HG03108 (cell line): ENCODE data around the gene SWT1.

Experiments
- ATAC-seq: cut with Tn5 transposase; IDR thresholded peaks from one replicate; pipeline ENCODE4 v1.9.1; 2021; ENCODE audit warnings: moderate library complexity; ENCODE audit not compliant: unreplicated experiment

The SWT1 gene, protein sequence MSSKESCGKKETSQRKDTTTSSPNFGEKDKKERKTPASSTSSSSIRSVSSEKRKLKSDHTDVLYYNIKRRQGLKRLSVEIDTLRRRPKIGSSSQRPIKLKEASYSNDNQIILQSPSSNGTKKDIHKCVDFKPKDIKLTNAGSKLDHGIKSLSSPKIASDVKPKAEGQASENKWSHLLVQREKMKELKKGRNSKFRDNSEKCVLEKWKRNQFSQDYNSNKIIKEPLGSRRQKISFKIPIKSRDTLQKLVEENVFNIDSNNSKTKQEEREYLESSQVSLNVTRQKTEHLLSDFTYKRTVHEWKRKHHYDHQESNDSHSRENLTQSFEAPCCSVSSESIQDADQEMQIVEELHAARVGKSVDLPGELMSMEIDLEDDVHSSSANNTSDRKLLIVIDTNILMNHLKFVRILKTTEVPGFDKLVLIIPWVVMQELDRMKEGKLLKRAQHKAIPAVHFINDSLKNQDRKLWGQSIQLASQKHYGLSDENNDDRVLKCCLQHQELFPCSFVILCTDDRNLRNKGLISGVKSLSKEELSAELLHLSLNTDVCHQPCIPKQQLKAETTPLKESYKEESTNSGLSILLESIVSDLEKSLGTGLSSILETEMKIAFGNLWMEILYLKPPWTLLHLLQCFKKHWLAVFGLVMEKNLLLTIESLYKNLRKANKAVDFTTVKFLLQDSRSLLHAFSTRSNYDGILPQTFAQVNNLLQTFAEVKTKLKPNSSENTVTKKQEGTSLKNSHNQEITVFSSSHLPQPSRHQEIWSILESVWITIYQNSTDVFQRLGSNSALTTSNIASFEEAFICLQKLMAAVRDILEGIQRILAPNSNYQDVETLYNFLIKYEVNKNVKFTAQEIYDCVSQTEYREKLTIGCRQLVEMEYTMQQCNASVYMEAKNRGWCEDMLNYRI

DNA sequence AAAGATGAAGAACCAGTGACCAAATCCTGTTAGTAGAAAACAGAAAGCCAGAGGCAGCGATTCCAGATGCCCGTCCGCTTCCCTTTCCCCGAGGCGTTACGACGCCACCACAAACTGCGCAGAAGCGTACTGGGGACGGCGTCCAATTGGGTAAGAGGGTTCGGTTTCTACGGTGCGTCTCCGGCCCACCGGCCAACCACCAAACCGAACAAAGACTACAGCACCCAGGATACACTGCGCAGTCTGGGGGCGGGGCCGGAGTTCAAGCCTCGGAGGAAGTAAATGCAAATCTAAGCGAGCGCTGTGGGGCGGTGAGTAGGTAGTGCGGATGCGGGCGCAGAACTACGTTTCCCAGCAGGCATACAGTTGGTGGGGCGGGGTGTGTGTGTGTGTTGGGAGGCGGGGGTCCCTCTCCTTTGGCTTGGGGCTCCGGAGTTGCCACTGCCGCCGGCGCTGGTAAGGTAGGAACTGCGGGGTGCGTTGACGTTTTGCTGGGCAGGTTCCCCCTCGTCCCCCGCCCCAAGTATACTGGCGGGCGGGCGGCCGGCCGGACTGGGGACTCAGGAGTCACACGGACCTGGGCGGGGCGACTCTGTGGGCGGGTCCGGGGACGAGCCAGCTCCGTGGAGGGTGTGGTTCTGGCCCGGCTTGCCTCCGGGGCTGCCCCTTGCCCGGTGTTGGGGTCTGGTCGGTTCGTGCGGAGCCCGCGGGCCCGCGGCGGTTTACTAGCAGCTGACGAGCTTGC is at the start of gene SWT1, which contains the start of gene TRMT1L:
Gene SWT1, plus strand, starts transcription at position 314 of the 745 bp plus-strand sequence. CDS start 3,675 bp downstream, outside the sequence.
Gene TRMT1L, minus strand, starts transcription at position 100 of the 745 bp plus-strand sequence. CDS start 241 bp downstream, outside the sequence.
- ATAC-seq, result peak; percentile 92

- ATAC-seq, result no peak
Measured at GRCh38 chr1:185108321-185108720, 48.6 kb upstream of the SWT1 start.

- no peak for ATAC-seq
Measured at GRCh38 chr1:185110145-185110544, 46.8 kb upstream of the SWT1 start.

GRCh38 chr1:185111873-185112272 is 45.1 kb upstream of the SWT1 start:
- no peak for ATAC-seq

GRCh38 chr1:185112356-185112755 is 44.6 kb upstream of the SWT1 start:
- ATAC-seq, result no peak

- ATAC-seq, result no peak
Measured at GRCh38 chr1:185129708-185130107, 27.3 kb upstream of the SWT1 start.

- no peak for ATAC-seq
Measured at GRCh38 chr1:185132534-185132933, 24.4 kb upstream of the SWT1 start.

GRCh38 chr1:185137896-185138545 is 18.9 kb upstream of the SWT1 start:
- no peak for ATAC-seq

- no peak for ATAC-seq
Measured at GRCh38 chr1:185139246-185139645, 17.7 kb upstream of the SWT1 start.

DNA sequence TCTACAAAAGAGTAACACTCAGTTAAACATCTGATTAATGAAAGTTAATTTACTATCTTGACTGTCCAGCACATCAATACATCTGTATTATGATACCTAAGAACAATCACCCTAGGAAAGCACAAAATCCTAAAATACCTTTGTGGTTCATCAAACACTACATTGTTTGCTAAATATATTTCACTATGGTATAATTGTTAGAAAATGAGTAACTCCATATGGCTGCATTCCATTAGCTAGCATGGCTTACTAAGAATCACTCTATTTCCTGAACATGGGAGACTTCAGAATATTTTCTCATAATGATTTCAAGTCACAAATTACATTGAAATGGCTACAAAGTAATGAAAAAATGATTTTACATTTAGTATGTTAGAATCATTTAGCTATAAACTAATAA is 12.7 kb upstream of the SWT1 start:
- ATAC-seq, result no peak

- no peak for ATAC-seq
Measured at GRCh38 chr1:185151215-185151614, 5.8 kb upstream of the SWT1 start.

DNA sequence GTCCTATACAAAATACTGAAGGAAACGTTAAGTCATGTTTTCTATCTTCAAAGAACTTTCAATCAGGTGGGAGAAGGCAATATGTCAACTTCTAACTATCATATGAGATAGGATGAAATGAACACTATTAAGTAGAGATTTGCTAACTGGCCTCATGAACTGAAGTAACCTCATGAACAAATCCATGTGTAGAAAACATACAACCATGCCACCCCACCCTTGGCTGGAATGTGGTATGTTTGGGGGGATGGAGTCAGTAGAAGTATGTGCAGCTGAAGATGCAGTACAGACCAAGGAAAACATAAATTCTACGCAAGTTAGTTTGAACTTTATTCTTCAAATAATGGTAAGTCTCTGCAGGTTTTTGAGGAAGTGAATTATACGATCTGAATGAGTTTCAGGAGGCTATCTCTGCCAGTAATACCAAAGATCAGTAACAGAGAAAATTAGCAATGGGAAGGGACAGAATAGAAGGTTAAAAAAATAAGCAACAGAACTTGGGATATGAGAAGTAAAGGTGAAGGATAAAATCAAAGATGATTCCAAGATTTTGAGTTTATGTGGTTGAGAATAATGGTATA is 4.7 kb upstream of the SWT1 start:
- no peak for ATAC-seq

- no peak for ATAC-seq
Measured at GRCh38 chr1:185154912-185155513, 2.0 kb upstream of the SWT1 start.

- no peak for ATAC-seq
Measured at GRCh38 chr1:185155600-185156287, 1.2 kb upstream of the SWT1 start.

GRCh38 chr1:185156288-185156853 is 596 bp upstream of the SWT1 start:
- peak; percentile 12 for ATAC-seq

DNA sequence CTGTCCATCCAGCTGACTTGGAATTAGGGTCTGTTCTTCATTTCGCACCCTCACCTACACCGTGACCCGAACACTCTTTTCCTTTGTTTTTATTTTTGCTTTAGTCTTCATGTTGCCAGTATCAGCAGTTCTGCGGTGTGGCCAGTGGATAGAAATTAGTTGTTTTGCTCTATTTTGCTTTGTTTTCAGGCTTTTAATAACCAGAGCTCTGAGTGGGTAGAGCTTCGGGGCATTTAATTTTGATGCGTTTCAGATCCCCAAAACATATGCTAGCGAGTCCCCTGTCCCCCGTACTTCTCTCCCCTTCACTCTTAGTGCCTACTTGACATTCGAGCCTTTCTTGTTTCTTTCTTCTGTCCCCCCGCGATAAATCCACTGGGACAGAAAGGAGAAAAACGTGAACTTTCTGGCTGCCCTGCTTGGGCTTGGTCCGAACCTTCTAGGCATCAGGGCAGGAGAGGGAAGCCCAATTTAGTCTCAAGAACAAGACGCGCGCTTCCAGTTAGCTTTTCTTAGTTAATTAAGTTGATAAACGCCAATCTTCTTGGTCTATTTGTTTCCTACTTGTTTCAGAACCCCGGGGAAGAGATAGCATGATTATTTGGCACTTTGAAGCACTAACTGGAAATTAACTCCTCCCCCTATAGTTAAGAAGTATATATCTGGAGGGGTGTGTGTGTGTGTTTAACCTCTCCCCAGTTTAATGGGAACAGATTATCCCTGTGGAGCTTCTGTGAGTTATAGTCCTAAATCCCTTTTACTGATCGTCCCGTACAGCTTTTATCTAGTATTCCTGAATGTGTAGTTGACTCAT is 839 bp downstream of the SWT1 start:
- no peak for ATAC-seq

DNA sequence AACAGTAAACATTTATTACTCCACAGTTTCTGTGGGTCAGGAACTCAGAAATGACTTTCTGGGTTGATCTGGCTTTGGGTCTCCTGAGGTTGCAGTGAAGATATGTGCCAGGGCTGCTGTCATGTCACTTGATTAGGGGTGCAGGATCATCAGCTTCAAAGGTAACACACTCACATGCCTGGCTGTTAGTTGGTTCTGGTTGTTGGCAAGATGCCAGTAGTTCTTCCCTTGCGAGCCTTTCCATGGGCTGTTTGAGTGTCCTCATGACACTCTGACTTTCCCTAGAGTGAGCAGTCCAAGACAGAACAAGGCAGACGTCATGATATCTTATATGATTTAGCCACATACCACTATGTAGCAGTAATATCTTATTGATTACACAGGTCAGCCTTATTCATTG is 1.8 kb downstream of the SWT1 start:
- no peak for ATAC-seq

DNA sequence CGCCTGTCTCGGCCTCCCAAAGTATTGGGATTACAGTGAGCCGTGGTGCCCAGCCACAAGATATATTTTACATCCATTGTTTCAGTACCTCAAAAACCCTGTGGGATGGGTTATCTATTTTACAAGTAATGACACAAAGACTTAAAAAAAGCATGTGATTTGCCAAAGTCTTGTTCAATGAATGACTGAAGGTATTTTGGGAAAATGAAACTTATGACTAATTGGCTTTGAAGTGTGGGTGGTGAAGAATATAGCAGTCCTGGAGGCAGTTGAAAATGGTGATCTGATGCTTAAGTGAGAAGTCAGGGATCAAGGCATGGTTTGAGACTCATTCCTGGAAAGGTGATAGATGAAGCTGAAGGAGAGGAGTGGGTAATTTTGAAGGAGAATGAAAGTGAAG is 3.0 kb downstream of the SWT1 start:
- no peak for ATAC-seq
